ENCODE data around the gene LIN54. TPM values are rescaled to one million over a fixed set of nuclear protein-coding genes. Genes with fewer than 3 reads are reported as not detected.
A peak's percentile ranks its signal among the peaks of the same experiment; 100 is the strongest.

The LIN54 gene
- total RNA-seq, 2 experiments from 2014 or later: 47.6 to 48.9 TPM

DNA sequence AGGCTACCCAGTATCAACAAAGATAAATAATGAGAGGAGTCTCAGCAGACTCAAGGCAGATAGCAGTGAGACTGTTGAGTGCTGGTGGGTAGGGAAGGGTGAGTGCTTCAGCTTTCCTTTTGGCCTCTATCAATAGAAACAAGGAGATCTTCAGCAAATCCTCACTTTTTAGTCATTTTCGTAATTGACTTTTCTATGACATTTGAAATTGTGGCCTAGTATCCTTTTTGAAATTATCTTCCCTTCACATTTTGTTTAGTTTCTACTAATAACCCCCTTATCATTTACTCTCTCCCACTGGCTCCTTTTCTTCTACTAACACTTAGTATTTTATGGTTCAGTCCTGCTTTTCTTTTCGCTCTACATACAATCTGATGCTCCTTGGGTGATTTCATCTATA, 44.9 kb downstream of the LIN54 start:
- H3K4me1 ChIP-seq (ENCODE audit: insufficient read depth, low read length, poor library complexity, severe bottlenecking): peaks cover 65% of the 10 kb centered on the region
- BruUV-seq (replicated peaks): no TSS peak
- peaks cover 66% of the 10 kb centered on the region; the same call in 1 of the 2 replicates for H3K79me2 ChIP-seq (ENCODE audit: insufficient read depth, low read depth, low read length)
- H4K20me1 ChIP-seq (ENCODE audit: insufficient read depth, low read length): no peaks in the 10 kb centered on the region
- TF ChIP-seq EZH2phosphoT487 (IDR thresholded peaks at IDR 0.05; ENCODE audit: borderline replicate concordance, low read depth, low read length) (no peak), CTCF (conservative IDR thresholded peaks at IDR 0.05; ENCODE audit: low read length) (no peak)
- H3K9me3 ChIP-seq (ENCODE audit: low read length): no peaks in the 10 kb centered on the region
- no peak overlapping the region for H2AFZ ChIP-seq (ENCODE audit: low read length)
- no peaks in the 10 kb centered on the region for H3K9me2 ChIP-seq (ENCODE audit: insufficient read depth, low read length)
- H3K27ac ChIP-seq (ENCODE audit: low read depth, low read length, poor library complexity, severe bottlenecking): peak overlapping the region; percentile 37
- H3K4me2 ChIP-seq (ENCODE audit: low read length): no peak overlapping the region
- intact Hi-C loops (cut with micrococcal nuclease; ENCODE audit: unreplicated experiment): no loop called here
- no peak for DNase-seq (ENCODE audit: low spot score)
- H3K4me3 ChIP-seq (ENCODE audit: low read depth, low read length, poor library complexity, severe bottlenecking): no peak overlapping the region
- POLR2A ChIA-PET: interaction anchor here (0.6 to 1.4 kb wide), 4 partner anchors 15 to 123 kb away, joined by 3 to 6 read pairs (median 4); no protein-coding TSS in a partner anchor
- H3K36me3 ChIP-seq (ENCODE audit: insufficient read depth, low read length): peaks cover 87% of the 10 kb centered on the region
- CTCF ChIA-PET (ENCODE audit: unreplicated experiment): no interaction called here

GRCh38 chr4:82957045-82957444, 53.6 kb downstream of the LIN54 start:
- H4K20me1 ChIP-seq (ENCODE audit: insufficient read depth, low read length): no peaks in the 10 kb centered on the region
- TF ChIP-seq CTCF (conservative IDR thresholded peaks at IDR 0.05; ENCODE audit: low read length) (no peak), EZH2phosphoT487 (IDR thresholded peaks at IDR 0.05; ENCODE audit: borderline replicate concordance, low read depth, low read length) (no peak)
- CTCF ChIA-PET (ENCODE audit: unreplicated experiment): no interaction called here
- peaks cover 91% of the 10 kb centered on the region for H3K36me3 ChIP-seq (ENCODE audit: insufficient read depth, low read length)
- peaks cover 21% of the 10 kb centered on the region for H3K4me1 ChIP-seq (ENCODE audit: insufficient read depth, low read length, poor library complexity, severe bottlenecking)
- H3K4me2 ChIP-seq (ENCODE audit: low read length): no peak overlapping the region
- POLR2A ChIA-PET: interaction anchor here (0.7 to 1.6 kb wide), 6 partner anchors 11 to 29 kb away, joined by 3 to 10 read pairs (median 4); no protein-coding TSS in a partner anchor
- no peaks in the 10 kb centered on the region for H3K9me2 ChIP-seq (ENCODE audit: insufficient read depth, low read length)
- H3K79me2 ChIP-seq (ENCODE audit: insufficient read depth, low read depth, low read length): peaks cover 60% of the 10 kb centered on the region; the same call in 1 of the 2 replicates
- TSS peak; percentile 42 for BruUV-seq (replicated peaks)
- intact Hi-C loops (cut with micrococcal nuclease; ENCODE audit: unreplicated experiment): loop anchor here (5.0 kb wide), 1 partner anchor 50 kb away; no protein-coding TSS in a partner anchor
- peak overlapping the region; percentile 17 for H3K27ac ChIP-seq (ENCODE audit: low read depth, low read length, poor library complexity, severe bottlenecking)
- H2AFZ ChIP-seq (ENCODE audit: low read length): no peak overlapping the region
- H3K4me3 ChIP-seq (ENCODE audit: low read depth, low read length, poor library complexity, severe bottlenecking): no peak overlapping the region
- H3K9me3 ChIP-seq (ENCODE audit: low read length): no peaks in the 10 kb centered on the region
- no peak for DNase-seq (ENCODE audit: low spot score)

- no peak overlapping the region for H2AFZ ChIP-seq (ENCODE audit: low read length)
- peaks cover 70% of the 10 kb centered on the region; the same call in 1 of the 2 replicates for H3K79me2 ChIP-seq (ENCODE audit: insufficient read depth, low read depth, low read length)
- intact Hi-C loops (cut with micrococcal nuclease; ENCODE audit: unreplicated experiment): no loop called here
- H3K4me3 ChIP-seq (ENCODE audit: low read depth, low read length, poor library complexity, severe bottlenecking): no peak overlapping the region
- ChIA-PET CTCF (ENCODE audit: unreplicated experiment) (no interaction called here), POLR2A (no interaction called here)
- peaks cover 89% of the 10 kb centered on the region for H3K36me3 ChIP-seq (ENCODE audit: insufficient read depth, low read length)
- no peaks in the 10 kb centered on the region for H3K9me3 ChIP-seq (ENCODE audit: low read length)
- H3K4me2 ChIP-seq (ENCODE audit: low read length): no peak overlapping the region
- H3K4me1 ChIP-seq (ENCODE audit: insufficient read depth, low read length, poor library complexity, severe bottlenecking): peaks cover 12% of the 10 kb centered on the region
- TF ChIP-seq EZH2phosphoT487 (IDR thresholded peaks at IDR 0.05; ENCODE audit: borderline replicate concordance, low read depth, low read length) (no peak), CTCF (conservative IDR thresholded peaks at IDR 0.05; ENCODE audit: low read length) (no peak)
- no peak for DNase-seq (ENCODE audit: low spot score)
- no peaks in the 10 kb centered on the region for H4K20me1 ChIP-seq (ENCODE audit: insufficient read depth, low read length)
- no peak overlapping the region for H3K27ac ChIP-seq (ENCODE audit: low read depth, low read length, poor library complexity, severe bottlenecking)
- H3K9me2 ChIP-seq (ENCODE audit: insufficient read depth, low read length): no peaks in the 10 kb centered on the region
- BruUV-seq (replicated peaks): no TSS peak
Observed at GRCh38 chr4:82954212-82954611, 56.4 kb downstream of the LIN54 start.

Measured in OCI-LY7 (cell line).